Gastroesophageal sphincter (tissue), 3 donors: ENCODE measurements around the gene ING5.

Source experiments
- CTCF ChIP-seq, 4 experiments: fragments of 200-600 bp in 2 of 4; fragments of 450-650 bp in 2 of 4; sonication (generic) in 1 of 4; IDR thresholded peaks; one replicate each; pipeline ENCODE4 v1.5.1; 2017 to 2019; ENCODE audit warnings: antibody characterized with exemption in 4 of 4, mild to moderate bottlenecking in 2 of 4, moderate library complexity in 2 of 4
- EP300 ChIP-seq: sonication (generic); formaldehyde crosslinking; IDR thresholded peaks from one replicate; pipeline ENCODE4 v1.6.1; 2017; ENCODE audit warnings: antibody characterized with exemption, mild to moderate bottlenecking
- POLR2A ChIP-seq, 2 donors: fragments of 450-650 bp; IDR thresholded peaks; one replicate each; pipeline ENCODE4 v1.6.1; 2017; ENCODE audit warnings: antibody characterized with exemption in 2 of 2, mild to moderate bottlenecking in 2 of 2, moderate library complexity in 1 of 2

- TF ChIP-seq POLR2A (IDR thresholded peaks at IDR 0.05) (no peak), CTCF (IDR thresholded peaks at IDR 0.05) (no peak), EP300 (no peak)
These were observed 36.0 kb upstream of the ING5 start for GRCh38 chr2:241665731-241666440.
